ENCODE results near the gene C17orf67. TPM values are rescaled to one million over a fixed set of nuclear protein-coding genes. Genes with fewer than 3 reads are reported as not detected.

C17orf67 gene
- total RNA-seq, 1 donor from 2014 or later: 1.7 TPM

GRCh38 chr17:56806949-56807348 lies 26.8 kb downstream of the C17orf67 start:
- Mint-ChIP-seq H3K9me3 (ENCODE audit: unreplicated experiment) (no peaks in the 10 kb centered on the region), H3K36me3 (ENCODE audit: low read depth, unreplicated experiment) (no peaks in the 10 kb centered on the region), H3K4me1 (ENCODE audit: unreplicated experiment) (peaks cover 7% of the 10 kb centered on the region), H3K27me3 (ENCODE audit: unreplicated experiment) (peaks cover 4% of the 10 kb centered on the region), H3K27ac (ENCODE audit: unreplicated experiment) (no peak overlapping the region), H3K4me3 (ENCODE audit: unreplicated experiment) (no peak overlapping the region)
- no peak for DNase-seq (ENCODE audit: low spot score)
- TF ChIP-seq CTCF (IDR thresholded peaks at IDR 0.05; ENCODE audit: unreplicated experiment): no peak

GRCh38 chr17:56804454-56804853 lies 29.3 kb downstream of the C17orf67 start:
- Mint-ChIP-seq H3K27ac (ENCODE audit: unreplicated experiment) (no peak overlapping the region), H3K4me1 (ENCODE audit: unreplicated experiment) (peaks cover 7% of the 10 kb centered on the region), H3K4me3 (ENCODE audit: unreplicated experiment) (no peak overlapping the region), H3K27me3 (ENCODE audit: unreplicated experiment) (peaks cover 4% of the 10 kb centered on the region), H3K36me3 (ENCODE audit: low read depth, unreplicated experiment) (no peaks in the 10 kb centered on the region), H3K9me3 (ENCODE audit: unreplicated experiment) (no peaks in the 10 kb centered on the region)
- no peak for DNase-seq (ENCODE audit: low spot score)
- no peak for TF ChIP-seq CTCF (IDR thresholded peaks at IDR 0.05; ENCODE audit: unreplicated experiment)

GRCh38 chr17:56803071-56803470 lies 30.6 kb downstream of the C17orf67 start:
- Mint-ChIP-seq H3K36me3 (ENCODE audit: low read depth, unreplicated experiment) (no peaks in the 10 kb centered on the region), H3K27me3 (ENCODE audit: unreplicated experiment) (peaks cover 4% of the 10 kb centered on the region), H3K4me1 (ENCODE audit: unreplicated experiment) (peaks cover 13% of the 10 kb centered on the region), H3K4me3 (ENCODE audit: unreplicated experiment) (no peak overlapping the region), H3K9me3 (ENCODE audit: unreplicated experiment) (no peaks in the 10 kb centered on the region), H3K27ac (ENCODE audit: unreplicated experiment) (no peak overlapping the region)
- no peak for TF ChIP-seq CTCF (IDR thresholded peaks at IDR 0.05; ENCODE audit: unreplicated experiment)
- DNase-seq (ENCODE audit: low spot score): no peak

- H3K4me3 Mint-ChIP-seq (ENCODE audit: unreplicated experiment): no peak overlapping the region
- peaks cover 8% of the 10 kb centered on the region for H3K4me1 Mint-ChIP-seq (ENCODE audit: unreplicated experiment)
- no peak overlapping the region for H3K27ac Mint-ChIP-seq (ENCODE audit: unreplicated experiment)
- no peaks in the 10 kb centered on the region for H3K9me3 Mint-ChIP-seq (ENCODE audit: unreplicated experiment)
- H3K36me3 Mint-ChIP-seq (ENCODE audit: low read depth, unreplicated experiment): no peaks in the 10 kb centered on the region
- TF ChIP-seq CTCF (IDR thresholded peaks at IDR 0.05; ENCODE audit: unreplicated experiment): no peak
- no peak for DNase-seq (ENCODE audit: low spot score)
- peaks cover 3% of the 10 kb centered on the region for H3K27me3 Mint-ChIP-seq (ENCODE audit: unreplicated experiment)
These were observed 32.1 kb downstream of the C17orf67 start for GRCh38 chr17:56801459-56802178.

GRCh38 chr17:56798916-56799315 lies 34.8 kb downstream of the C17orf67 start:
- H3K27me3 Mint-ChIP-seq (ENCODE audit: unreplicated experiment): peaks cover 2% of the 10 kb centered on the region
- no peak overlapping the region for H3K4me3 Mint-ChIP-seq (ENCODE audit: unreplicated experiment)
- H3K27ac Mint-ChIP-seq (ENCODE audit: unreplicated experiment): no peak overlapping the region

More at GRCh38 chr17:56798916-56799315, 34.8 kb downstream of the C17orf67 start:
- Mint-ChIP-seq H3K4me1 (ENCODE audit: unreplicated experiment) (peaks cover 6% of the 10 kb centered on the region), H3K9me3 (ENCODE audit: unreplicated experiment) (no peaks in the 10 kb centered on the region), H3K36me3 (ENCODE audit: low read depth, unreplicated experiment) (no peaks in the 10 kb centered on the region)
- no peak for TF ChIP-seq CTCF (IDR thresholded peaks at IDR 0.05; ENCODE audit: unreplicated experiment)
- DNase-seq (ENCODE audit: low spot score): no peak

Data from endothelial cell (in vitro differentiated cells).